ENCODE measurements around the gene MTUS2.

The MTUS2 gene

GRCh38 chr13:28820099-28821051 is at the start of gene MTUS2:
TSS of gene MTUS2 (plus strand) at chr13:28820339.
- DNase-seq = no peak

- DNase-seq = no peak
Measured at GRCh38 chr13:28778308-28779215, 41.6 kb upstream of the MTUS2 start.

DNA sequence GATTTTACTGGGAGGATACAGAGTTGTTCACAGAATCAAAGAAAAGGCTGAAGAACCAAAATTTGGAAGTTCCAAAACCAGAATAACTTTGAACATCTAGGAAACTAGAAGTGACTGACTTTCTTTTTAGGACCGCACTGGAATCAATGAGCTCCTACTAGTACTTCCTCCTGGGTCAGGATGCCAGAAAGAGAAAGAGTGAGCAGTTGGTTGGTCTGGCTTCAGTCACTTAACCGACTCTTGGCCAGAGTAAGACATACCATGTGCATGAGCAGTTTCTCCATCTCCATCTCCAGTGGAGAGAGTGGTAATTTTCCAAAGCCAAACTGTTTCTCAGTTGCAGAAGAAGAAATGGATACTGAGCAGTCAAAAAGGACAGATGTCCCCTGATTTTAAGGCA is 27.1 kb upstream of the MTUS2 start:
- DNase-seq = peak; percentile 62

- DNase-seq = no peak
Measured at GRCh38 chr13:28794396-28794795, 25.7 kb upstream of the MTUS2 start.

GRCh38 chr13:28796938-28797257 is 23.2 kb upstream of the MTUS2 start:
- DNase-seq = no peak

GRCh38 chr13:28805193-28805819 is 14.8 kb upstream of the MTUS2 start:
- DNase-seq = no peak

GRCh38 chr13:28817204-28817603 is 2.9 kb upstream of the MTUS2 start:
- no peak for DNase-seq

DNA sequence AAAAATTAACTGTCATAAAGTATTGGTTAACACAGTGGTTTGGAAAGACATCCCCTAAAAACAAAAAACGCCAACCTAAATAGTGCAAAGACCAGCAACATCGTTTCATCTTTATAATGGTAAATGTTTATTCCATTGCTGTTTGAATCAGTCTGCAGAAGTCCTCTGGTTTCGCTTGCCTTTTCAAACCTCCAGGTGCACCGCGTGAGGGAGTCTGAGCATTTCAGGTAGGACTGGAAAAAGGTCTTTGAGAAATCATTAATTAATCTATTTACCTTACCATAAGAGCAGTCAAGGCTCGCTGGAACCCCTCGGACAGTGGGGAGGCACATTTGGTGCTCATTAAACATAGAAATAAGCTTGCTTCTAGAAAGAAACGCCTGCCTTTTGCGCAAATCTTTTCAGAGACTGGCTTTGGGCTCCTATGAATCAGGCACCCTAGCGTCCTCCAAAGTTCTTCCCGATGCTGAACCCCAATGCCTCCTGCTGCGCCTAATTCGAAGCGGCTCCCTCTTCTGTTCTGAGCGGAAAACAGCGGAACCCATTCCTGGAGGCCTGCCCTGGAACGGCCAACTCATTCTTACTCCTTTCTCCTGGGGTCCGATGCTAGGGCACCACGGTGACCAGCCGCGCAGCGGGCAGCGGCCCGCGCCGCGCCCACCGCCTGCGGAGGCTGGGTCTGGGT is 951 bp upstream of the MTUS2 start:
- DNase-seq = peak; percentile 27

DNA sequence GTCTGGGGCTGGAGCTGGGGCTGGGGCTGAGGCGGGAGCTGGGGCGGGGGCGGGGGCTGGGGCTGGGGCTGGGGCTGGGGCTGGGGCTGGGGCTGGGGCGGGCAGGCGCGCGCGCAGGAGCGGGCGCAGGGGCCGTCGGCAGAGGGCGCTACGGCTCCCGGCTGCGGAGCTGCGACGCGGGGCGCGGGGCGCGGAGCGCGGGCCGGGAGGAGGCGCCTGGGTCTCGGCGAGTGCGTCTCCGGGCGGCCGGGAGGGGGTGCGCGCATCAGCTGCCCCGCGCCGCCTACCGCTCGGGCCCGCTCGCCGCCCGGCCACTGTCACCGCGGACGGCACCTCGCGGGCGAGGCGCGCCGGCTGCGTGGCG is 422 bp upstream of the MTUS2 start:
- no peak for DNase-seq

DNA sequence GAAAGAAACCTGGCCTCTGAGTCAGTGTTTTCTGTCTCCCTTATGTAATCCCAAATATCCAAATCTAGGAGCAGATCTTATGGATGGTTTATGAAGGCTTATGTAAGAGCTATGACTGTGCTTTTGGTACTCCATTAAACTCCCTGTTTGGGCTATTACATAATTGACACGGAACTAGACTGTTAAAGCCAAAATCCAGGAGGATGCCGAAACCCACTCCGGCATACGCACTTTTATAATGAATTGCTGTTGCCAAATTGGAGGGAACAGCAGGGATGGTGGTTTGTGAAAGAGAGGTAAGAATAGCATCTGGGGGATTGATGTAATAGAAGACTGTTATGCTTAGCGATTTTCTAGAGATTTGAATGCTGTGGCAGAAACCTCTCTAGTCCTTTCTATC is 2.0 kb downstream of the MTUS2 start:
- no peak for DNase-seq

- DNase-seq = no peak
Measured at GRCh38 chr13:28822801-28823200, 2.7 kb downstream of the MTUS2 start.

- DNase-seq = no peak
Measured at GRCh38 chr13:28825379-28825778, 5.2 kb downstream of the MTUS2 start.

DNA sequence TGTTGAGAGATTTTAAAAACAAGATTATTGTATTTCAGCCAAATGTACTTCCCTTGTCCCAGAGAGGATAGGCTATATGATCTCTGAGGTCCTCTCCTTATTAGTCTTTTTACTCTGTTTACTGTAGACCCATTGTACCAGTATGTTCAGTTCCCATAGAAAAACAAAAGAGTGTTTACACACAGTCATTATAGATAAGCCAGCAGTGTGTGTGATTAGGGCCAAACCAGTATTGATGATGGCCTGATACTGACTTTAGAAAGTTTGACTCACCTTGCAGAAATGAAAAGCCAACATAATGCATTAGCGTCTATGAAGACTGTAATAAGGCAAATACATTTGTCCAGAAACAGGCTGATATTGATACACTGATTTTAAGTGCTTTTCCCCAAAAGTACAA is 6.2 kb downstream of the MTUS2 start:
- no peak for DNase-seq

DNA sequence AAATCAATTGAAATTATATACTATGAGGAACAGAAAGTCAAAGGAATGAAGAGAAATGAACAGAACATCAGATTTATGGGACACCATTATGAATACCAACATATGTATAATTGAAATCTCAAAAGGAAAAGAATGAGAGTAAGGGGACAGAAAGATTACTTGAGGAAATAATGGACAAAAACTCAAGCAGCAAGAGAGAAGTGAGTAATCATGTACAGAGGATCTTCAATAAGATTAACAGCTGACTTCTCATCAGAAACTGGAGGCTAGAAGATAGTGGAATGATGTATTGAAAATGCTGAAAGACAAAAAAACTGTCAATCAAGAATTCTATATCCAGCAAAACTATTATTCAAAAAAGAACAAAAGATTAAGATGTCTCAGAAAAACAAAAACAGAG is 10.4 kb downstream of the MTUS2 start:
- no peak for DNase-seq

DNA sequence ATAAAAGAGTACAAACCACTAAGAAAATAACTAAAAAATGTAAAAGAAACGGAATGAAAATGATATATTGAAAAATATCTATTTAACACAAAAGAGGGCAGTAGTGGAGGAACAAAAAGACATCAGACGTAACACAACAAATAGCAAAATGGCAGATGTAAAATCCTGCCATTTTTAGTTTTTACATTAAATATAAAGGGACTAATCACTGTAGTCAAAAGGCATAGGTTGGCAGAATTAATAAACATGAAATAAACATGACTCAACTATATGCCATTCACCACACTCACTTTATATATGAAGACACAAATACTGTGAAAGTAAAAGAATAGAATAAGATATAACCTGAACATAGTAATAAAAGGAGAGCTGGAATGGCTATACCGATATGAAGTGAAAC is 11.0 kb downstream of the MTUS2 start:
- no peak for DNase-seq

DNA sequence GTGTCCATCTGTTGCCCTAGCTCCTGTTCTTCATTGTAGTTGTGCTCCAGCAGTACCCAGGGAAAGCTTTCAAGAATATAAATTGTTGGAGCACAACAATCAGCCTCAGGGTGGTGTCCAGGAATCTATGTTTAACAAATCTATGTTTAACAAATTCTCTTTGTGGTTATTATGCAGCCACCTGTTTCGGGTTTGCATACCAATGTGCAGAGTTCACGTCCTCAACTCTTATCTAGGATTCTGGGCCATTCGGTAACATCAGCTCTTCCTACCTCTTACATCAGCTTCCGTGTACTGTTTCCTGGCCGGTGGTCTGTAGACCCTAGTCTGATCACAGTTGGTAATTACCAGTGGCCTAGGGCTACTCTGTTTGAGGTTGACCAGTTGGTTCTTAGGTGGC is 17.0 kb downstream of the MTUS2 start:
- DNase-seq = no peak

DNA sequence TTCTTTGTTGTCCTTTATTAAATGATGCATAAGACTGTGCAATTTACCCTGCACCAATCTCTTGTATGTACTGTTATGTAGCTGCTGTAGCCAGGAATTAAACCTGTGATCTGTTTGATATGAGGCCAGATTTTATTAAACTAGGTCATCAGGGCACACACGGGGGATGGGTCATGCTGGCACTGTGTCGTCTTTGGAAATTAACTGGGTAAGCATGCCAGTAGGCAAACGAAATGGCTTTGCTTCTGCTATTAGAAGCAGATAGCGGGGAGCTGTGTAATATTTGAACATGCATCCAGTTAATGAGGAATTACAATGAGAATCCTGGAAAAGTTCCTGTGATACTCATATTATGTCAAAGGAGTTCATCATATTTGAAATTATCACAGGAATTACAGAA is 23.5 kb downstream of the MTUS2 start:
- no peak for DNase-seq

DNA sequence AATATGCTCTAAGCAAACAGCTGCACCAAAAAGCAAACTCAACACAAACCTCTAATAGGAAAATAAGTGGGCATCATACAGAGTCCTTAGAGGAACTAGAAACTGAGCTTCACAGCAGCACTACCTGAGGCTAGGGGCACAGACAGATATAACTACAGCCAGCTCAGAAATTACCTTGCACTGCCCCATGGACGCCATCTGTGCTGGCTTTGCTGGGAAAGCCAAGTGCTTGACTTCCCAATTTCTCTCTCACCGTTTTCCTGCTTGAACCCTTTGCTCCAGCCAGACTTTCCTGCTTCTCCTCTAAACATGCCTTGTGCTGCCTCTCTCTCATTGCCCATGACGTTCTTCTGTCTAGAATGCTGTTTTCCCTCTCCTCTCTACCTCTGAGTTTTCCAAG is 29.3 kb downstream of the MTUS2 start:
- DNase-seq = no peak

- DNase-seq = no peak
Measured at GRCh38 chr13:28850226-28850625, 30.1 kb downstream of the MTUS2 start.

DNA sequence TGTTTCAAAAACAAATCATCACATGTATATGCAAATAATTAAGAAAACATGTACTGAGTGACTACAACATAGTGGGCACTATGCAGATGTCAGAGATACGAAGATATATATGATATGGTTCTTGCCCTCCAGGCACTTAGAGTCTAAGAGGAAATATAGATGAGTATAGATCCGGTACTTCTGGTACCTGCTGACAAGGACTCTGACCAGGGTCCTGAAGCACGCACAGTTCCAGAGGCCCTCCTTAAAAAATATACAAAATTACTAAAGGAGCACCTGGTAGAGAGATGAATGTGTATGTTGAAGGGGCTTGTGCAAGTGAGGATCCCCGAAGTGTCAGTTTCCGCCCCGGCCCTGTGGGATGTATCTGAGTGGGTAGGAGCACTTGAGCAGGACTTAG is 31.3 kb downstream of the MTUS2 start:
- no peak for DNase-seq

GRCh38 chr13:28854657-28855056 is 34.5 kb downstream of the MTUS2 start:
- DNase-seq = no peak

GRCh38 chr13:28856287-28856686 is 36.1 kb downstream of the MTUS2 start:
- DNase-seq = no peak

- DNase-seq = no peak
Measured at GRCh38 chr13:28859069-28859468, 38.9 kb downstream of the MTUS2 start.

Measured in HCEC 1CT (cell line).